GM23338 (cell line): ENCODE results near the gene INO80B. TPM values are rescaled to one million over a fixed set of nuclear protein-coding genes. Genes with fewer than 3 reads are reported as not detected.

Source experiments
- ATAC-seq: fragments of 200-7000 bp; cut with Tn5 transposase; 3 replicates; pipeline ENCODE4 v1.9.1; 2020
- DNase-seq: peaks from one replicate; pipeline ENCODE4 v3.0.0-alpha.2; 2015; ENCODE audit warnings: low spot score
- H2AFZ ChIP-seq: fragments of 200-600 bp; sonication (generic); 2 replicates; pipeline ENCODE4 v1.8.0; 2016; ENCODE audit warnings: antibody characterized with exemption, mild to moderate bottlenecking, moderate library complexity
- H3F3A ChIP-seq: fragments of 200-600 bp; sonication (generic); replicated peaks from 2 replicates; pipeline ENCODE4 v1.8.0; 2017; ENCODE audit warnings: antibody characterized with exemption, mixed run types, low read depth
- H3K27ac ChIP-seq: fragments of 200-600 bp; sonication (generic); 2 replicates; pipeline ENCODE4 v1.6.1; 2016; ENCODE audit warnings: low read depth
- H3K27me3 ChIP-seq: fragments of 200-600 bp; sonication (generic); 2 replicates; pipeline ENCODE4 v1.8.0; 2016; ENCODE audit warnings: mild to moderate bottlenecking, mixed run types, moderate library complexity; ENCODE audit not compliant: insufficient read depth
- H3K36me3 ChIP-seq: fragments of 200-600 bp; sonication (generic); 2 replicates; pipeline ENCODE4 v1.8.0; 2016; ENCODE audit warnings: mild to moderate bottlenecking; ENCODE audit not compliant: insufficient read depth
- H3K4me1 ChIP-seq: fragments of 200-600 bp; sonication (generic); 2 replicates; pipeline ENCODE4 v1.8.0; 2016; ENCODE audit warnings: mild to moderate bottlenecking, moderate library complexity; ENCODE audit not compliant: insufficient read depth
- H3K4me2 ChIP-seq: fragments of 200-600 bp; sonication (generic); 2 replicates; pipeline ENCODE4 v1.7.1; 2017; ENCODE audit warnings: mixed run types
- H3K4me3 ChIP-seq: fragments of 200-600 bp; sonication (generic); 2 replicates; pipeline ENCODE4 v1.6.1; 2016; ENCODE audit warnings: mixed run types
- H3K79me2 ChIP-seq: fragments of 200-600 bp; sonication (generic); replicated peaks from 2 replicates; pipeline ENCODE4 v1.8.0; 2017; ENCODE audit warnings: mild to moderate bottlenecking; ENCODE audit not compliant: insufficient read depth
- H3K9me2 ChIP-seq: fragments of 200-600 bp; sonication (generic); 2 replicates; pipeline ENCODE4 v1.8.0; 2017; ENCODE audit not compliant: insufficient read depth
- H4K20me1 ChIP-seq: fragments of 200-600 bp; sonication (generic); replicated peaks from 2 replicates; pipeline ENCODE4 v1.8.0; 2017; ENCODE audit warnings: mild to moderate bottlenecking; ENCODE audit not compliant: insufficient read depth
- H3K27ac Mint-ChIP-seq: 2 replicates; pipeline ENCODE4 v1.8.0; 2020; ENCODE audit warnings: inconsistent platforms, mild to moderate bottlenecking, moderate library complexity, mixed read lengths
- H3K27me3 Mint-ChIP-seq: 3 replicates; pipeline ENCODE4 v1.8.0; 2022; ENCODE audit warnings: low read depth, mild to moderate bottlenecking, moderate library complexity, mixed read lengths, inconsistent platforms; ENCODE audit not compliant: insufficient read depth, poor library complexity
- H3K36me3 Mint-ChIP-seq: 3 replicates; pipeline ENCODE4 v1.8.0; 2021; ENCODE audit warnings: low read depth, mild to moderate bottlenecking, inconsistent platforms, moderate library complexity, mixed read lengths
- H3K4me1 Mint-ChIP-seq: 3 replicates; pipeline ENCODE4 v1.8.0; 2020; ENCODE audit warnings: mild to moderate bottlenecking, inconsistent platforms, mixed read lengths
- H3K4me3 Mint-ChIP-seq: 3 replicates; pipeline ENCODE4 v1.8.0; 2021; ENCODE audit warnings: moderate library complexity, mild to moderate bottlenecking, inconsistent platforms, mixed read lengths
- H3K9me3 Mint-ChIP-seq: 3 replicates; pipeline ENCODE4 v1.8.0; 2020; ENCODE audit warnings: moderate library complexity, mild to moderate bottlenecking, inconsistent platforms, mixed read lengths
- EZH2 ChIP-seq: fragments of 200-600 bp; sonication (generic); IDR thresholded peaks from one replicate; pipeline ENCODE4 v1.8.0; 2017; ENCODE audit warnings: antibody characterized with exemption, mild to moderate bottlenecking, low read depth; ENCODE audit not compliant: unreplicated experiment
- EZH2phosphoT487 ChIP-seq: fragments of 200-600 bp; sonication (generic); IDR thresholded peaks from one replicate; pipeline ENCODE4 v1.8.1; 2018; ENCODE audit warnings: antibody characterized with exemption; ENCODE audit not compliant: unreplicated experiment
- NANOG ChIP-seq: IDR thresholded peaks from 2 replicates; pipeline ENCODE4 v1.6.1; 2016; ENCODE audit warnings: antibody characterized with exemption, borderline replicate concordance
- POLR2AphosphoS5 ChIP-seq: IDR thresholded peaks from 2 replicates; pipeline ENCODE4 v1.6.1; 2016; ENCODE audit warnings: antibody characterized with exemption, low read depth
- STAT1 ChIP-seq: IDR thresholded peaks from one replicate; pipeline ENCODE4 v1.6.1; 2016; ENCODE audit warnings: antibody characterized with exemption; ENCODE audit not compliant: unreplicated experiment
- ZNF114 ChIP-seq: fragments of 250-450 bp; sonication (Bioruptor Pico); IDR thresholded peaks from 2 replicates; pipeline ENCODE4 v1.5.0; 2020; ENCODE audit warnings: mild to moderate bottlenecking, moderate library complexity
- ZNF331 ChIP-seq: fragments of 250-450 bp; sonication (Bioruptor Pico); IDR thresholded peaks from 2 replicates; pipeline ENCODE4 v1.5.0; 2020; ENCODE audit warnings: low read depth, mild to moderate bottlenecking, moderate library complexity
- polyA plus RNA-seq: library from polyadenylated mRNA; unstranded; fragments of >200 nt; fragmentation: Nextera tagmentation; extraction: Ambion mirVana; gene quantifications from 2 replicates; pipeline ENCODE4 v1.2.1, GENCODE V29; 2016
- total RNA-seq: library from RNA; depleted of rRNA; stranded (reverse); fragments of >200 nt; shearing (Covaris generic); gene quantifications from 2 replicates; pipeline ENCODE4 v1.2.3, GENCODE V29; 2014
- TF ChIP-seq, protein P1 (sequence below): IDR thresholded peaks from 2 replicates; pipeline ENCODE4 v1.6.1; 2016; ENCODE audit warnings: antibody characterized with exemption
- TF ChIP-seq, protein P2 (sequence below): fragments of 250-450 bp; sonication (Bioruptor Pico); IDR thresholded peaks from 2 replicates; pipeline ENCODE4 v1.5.0; 2020; ENCODE audit warnings: mild to moderate bottlenecking, moderate library complexity
- TF ChIP-seq, protein P3 (sequence below), 2 experiments: fragments of 200-600 bp in 1 of 2; sonication (generic) in 1 of 2; conservative IDR thresholded peaks; 2 replicates each; pipeline versions ENCODE4 v1.5.1 to v1.6.1; 2016 to 2017; ENCODE audit warnings: antibody characterized with exemption in 2 of 2, low read depth in 2 of 2, mild to moderate bottlenecking in 2 of 2, moderate library complexity in 1 of 2

The INO80B gene
- total and polyA plus RNA-seq, 2 experiments from 2014 or later: 5.1 to 21.8 TPM

DNA sequence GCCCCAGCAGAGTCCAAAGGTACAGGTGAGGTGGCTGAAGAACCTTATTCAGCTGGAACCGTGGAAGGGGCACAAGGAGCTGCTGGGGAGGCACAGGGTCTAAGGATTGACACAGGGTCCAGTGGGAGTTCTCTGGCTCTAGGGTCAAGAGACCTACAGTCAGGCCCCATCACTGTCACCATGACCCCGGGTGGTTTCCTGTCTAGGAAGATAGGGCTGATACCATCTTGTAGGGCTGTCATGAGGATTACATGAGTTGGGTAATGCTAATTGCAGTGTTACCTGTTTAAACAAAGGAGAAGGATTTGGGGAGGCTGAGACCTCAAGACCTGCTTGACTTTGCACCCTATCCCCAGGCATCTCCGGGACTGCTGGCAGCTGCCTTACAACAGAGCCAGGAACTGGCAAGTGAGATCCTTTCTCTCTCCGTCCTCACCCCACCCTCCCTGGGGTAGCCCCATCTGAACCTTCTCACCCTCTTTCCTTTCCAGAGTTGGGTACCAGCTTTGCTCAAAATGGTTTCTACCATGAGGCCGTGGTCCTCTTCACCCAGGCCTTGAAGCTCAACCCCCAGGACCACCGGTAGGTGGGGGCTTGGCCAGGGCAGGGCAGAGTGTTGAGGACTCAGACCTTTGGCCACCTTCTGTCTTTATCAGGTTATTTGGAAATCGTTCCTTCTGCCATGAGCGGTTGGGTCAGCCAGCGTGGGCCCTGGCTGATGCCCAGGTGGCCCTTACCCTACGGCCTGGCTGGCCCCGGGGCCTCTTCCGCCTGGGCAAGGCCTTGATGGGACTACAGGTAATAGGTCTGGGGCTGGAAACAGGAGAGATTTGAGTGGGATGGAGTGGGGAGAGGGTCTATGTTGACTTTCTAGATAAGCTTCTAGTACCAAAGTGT, 37.0 kb downstream of the INO80B start:
- Mint-ChIP-seq H3K4me1 (no peaks in the 10 kb centered on the region; the same call in 2 of the 3 replicates), H3K27me3 (peaks cover 24% of the 10 kb centered on the region), H3K36me3 (peaks cover 44% of the 10 kb centered on the region), H3K27ac (no peak overlapping the region), H3K4me3 (no peak overlapping the region), H3K9me3 (no peaks in the 10 kb centered on the region; the same call in 2 of the 3 replicates)
- DNase-seq (no peak), ATAC-seq (no peak)
- Histone ChIP-seq H4K20me1 (no peaks in the 10 kb centered on the region; the same call in 1 of the 2 replicates), H3K27ac (no peak overlapping the region), H3K36me3 (0 out of 2 replicates have a peak, but pooled peaks cover 5% of the 10 kb centered on the region), H3K79me2 (no peaks in the 10 kb centered on the region), H3K27me3 (peaks cover 29% of the 10 kb centered on the region), H2AFZ (no peak overlapping the region), H3K4me3 (no peak overlapping the region), H3K4me1 (no peaks in the 10 kb centered on the region), H3K9me2 (no peaks in the 10 kb centered on the region), H3F3A (0 out of 2 replicates have a peak, but pooled peaks cover 7% of the 10 kb centered on the region), H3K4me2 (no peak overlapping the region)
- no peak for TF ChIP-seq ZNF331

DNA sequence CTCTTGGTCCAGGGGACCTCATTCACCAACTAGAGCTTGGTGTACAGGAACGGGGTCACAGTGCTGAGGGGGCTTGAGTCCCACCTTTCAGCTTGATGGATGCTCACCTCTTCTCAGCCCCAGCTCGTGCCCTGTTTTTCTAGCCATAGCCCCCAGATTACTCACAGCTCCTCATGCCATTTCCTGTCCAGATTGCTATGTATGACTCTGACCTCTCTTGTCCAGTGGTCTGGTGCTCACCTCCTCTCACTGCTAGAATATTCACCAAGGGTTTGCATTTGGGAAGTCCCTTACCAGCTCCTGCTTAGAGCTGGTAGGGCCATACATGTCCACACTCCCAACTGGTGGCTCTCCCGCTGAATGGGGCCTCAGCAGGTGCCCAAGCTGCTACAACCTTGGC, 38.7 kb downstream of the INO80B start:
- H3K9me3 Mint-ChIP-seq: no peaks in the 10 kb centered on the region; the same call in 2 of the 3 replicates
- no peak for ATAC-seq
- TF ChIP-seq EZH2 (no peak), EZH2phosphoT487 (no peak), NANOG (no peak), POLR2AphosphoS5 (no peak), STAT1 (no peak), ZNF331 (no peak), ZNF114 (CRISPR knock-in tag) (no peak)
- TF ChIP-seq, protein P1, sequence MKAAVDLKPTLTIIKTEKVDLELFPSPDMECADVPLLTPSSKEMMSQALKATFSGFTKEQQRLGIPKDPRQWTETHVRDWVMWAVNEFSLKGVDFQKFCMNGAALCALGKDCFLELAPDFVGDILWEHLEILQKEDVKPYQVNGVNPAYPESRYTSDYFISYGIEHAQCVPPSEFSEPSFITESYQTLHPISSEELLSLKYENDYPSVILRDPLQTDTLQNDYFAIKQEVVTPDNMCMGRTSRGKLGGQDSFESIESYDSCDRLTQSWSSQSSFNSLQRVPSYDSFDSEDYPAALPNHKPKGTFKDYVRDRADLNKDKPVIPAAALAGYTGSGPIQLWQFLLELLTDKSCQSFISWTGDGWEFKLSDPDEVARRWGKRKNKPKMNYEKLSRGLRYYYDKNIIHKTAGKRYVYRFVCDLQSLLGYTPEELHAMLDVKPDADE: no peak
- TF ChIP-seq, protein P2, sequence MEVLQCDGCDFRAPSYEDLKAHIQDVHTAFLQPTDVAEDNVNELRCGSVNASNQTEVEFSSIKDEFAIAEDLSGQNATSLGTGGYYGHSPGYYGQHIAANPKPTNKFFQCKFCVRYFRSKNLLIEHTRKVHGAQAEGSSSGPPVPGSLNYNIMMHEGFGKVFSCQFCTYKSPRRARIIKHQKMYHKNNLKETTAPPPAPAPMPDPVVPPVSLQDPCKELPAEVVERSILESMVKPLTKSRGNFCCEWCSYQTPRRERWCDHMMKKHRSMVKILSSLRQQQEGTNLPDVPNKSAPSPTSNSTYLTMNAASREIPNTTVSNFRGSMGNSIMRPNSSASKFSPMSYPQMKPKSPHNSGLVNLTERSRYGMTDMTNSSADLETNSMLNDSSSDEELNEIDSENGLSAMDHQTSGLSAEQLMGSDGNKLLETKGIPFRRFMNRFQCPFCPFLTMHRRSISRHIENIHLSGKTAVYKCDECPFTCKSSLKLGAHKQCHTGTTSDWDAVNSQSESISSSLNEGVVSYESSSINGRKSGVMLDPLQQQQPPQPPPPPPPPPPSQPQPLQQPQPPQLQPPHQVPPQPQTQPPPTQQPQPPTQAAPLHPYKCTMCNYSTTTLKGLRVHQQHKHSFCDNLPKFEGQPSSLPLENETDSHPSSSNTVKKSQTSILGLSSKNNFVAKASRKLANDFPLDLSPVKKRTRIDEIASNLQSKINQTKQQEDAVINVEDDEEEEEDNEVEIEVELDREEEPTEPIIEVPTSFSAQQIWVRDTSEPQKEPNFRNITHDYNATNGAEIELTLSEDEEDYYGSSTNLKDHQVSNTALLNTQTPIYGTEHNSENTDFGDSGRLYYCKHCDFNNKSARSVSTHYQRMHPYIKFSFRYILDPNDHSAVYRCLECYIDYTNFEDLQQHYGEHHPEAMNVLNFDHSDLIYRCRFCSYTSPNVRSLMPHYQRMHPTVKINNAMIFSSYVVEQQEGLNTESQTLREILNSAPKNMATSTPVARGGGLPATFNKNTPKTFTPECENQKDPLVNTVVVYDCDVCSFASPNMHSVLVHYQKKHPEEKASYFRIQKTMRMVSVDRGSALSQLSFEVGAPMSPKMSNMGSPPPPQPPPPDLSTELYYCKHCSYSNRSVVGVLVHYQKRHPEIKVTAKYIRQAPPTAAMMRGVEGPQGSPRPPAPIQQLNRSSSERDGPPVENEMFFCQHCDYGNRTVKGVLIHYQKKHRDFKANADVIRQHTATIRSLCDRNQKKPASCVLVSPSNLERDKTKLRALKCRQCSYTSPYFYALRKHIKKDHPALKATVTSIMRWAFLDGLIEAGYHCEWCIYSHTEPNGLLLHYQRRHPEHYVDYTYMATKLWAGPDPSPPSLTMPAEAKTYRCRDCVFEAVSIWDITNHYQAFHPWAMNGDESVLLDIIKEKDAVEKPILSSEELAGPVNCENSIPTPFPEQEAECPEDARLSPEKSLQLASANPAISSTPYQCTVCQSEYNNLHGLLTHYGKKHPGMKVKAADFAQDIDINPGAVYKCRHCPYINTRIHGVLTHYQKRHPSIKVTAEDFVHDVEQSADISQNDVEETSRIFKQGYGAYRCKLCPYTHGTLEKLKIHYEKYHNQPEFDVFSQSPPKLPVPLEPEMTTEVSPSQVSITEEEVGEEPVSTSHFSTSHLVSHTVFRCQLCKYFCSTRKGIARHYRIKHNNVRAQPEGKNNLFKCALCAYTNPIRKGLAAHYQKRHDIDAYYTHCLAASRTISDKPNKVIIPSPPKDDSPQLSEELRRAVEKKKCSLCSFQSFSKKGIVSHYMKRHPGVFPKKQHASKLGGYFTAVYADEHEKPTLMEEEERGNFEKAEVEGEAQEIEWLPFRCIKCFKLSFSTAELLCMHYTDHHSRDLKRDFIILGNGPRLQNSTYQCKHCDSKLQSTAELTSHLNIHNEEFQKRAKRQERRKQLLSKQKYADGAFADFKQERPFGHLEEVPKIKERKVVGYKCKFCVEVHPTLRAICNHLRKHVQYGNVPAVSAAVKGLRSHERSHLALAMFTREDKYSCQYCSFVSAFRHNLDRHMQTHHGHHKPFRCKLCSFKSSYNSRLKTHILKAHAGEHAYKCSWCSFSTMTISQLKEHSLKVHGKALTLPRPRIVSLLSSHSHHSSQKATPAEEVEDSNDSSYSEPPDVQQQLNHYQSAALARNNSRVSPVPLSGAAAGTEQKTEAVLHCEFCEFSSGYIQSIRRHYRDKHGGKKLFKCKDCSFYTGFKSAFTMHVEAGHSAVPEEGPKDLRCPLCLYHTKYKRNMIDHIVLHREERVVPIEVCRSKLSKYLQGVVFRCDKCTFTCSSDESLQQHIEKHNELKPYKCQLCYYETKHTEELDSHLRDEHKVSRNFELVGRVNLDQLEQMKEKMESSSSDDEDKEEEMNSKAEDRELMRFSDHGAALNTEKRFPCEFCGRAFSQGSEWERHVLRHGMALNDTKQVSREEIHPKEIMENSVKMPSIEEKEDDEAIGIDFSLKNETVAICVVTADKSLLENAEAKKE (CRISPR knock-in tag): no peak
- TF ChIP-seq, protein P3, sequence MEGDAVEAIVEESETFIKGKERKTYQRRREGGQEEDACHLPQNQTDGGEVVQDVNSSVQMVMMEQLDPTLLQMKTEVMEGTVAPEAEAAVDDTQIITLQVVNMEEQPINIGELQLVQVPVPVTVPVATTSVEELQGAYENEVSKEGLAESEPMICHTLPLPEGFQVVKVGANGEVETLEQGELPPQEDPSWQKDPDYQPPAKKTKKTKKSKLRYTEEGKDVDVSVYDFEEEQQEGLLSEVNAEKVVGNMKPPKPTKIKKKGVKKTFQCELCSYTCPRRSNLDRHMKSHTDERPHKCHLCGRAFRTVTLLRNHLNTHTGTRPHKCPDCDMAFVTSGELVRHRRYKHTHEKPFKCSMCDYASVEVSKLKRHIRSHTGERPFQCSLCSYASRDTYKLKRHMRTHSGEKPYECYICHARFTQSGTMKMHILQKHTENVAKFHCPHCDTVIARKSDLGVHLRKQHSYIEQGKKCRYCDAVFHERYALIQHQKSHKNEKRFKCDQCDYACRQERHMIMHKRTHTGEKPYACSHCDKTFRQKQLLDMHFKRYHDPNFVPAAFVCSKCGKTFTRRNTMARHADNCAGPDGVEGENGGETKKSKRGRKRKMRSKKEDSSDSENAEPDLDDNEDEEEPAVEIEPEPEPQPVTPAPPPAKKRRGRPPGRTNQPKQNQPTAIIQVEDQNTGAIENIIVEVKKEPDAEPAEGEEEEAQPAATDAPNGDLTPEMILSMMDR (conservative IDR thresholded peaks at IDR 0.05; ENCODE audit: low read depth in 2 of 2): no peak

More for the DNA sequence above, 38.7 kb downstream of the INO80B start:
- peaks cover 11% of the 10 kb centered on the region for H3K4me1 Mint-ChIP-seq
- H3K27me3 ChIP-seq: peaks cover 46% of the 10 kb centered on the region
- no peak overlapping the region for H3K27ac ChIP-seq
- no peaks in the 10 kb centered on the region; the same call in 1 of the 2 replicates for H4K20me1 ChIP-seq
- H3K79me2 ChIP-seq: no peaks in the 10 kb centered on the region
- DNase-seq: no peak
- no peak overlapping the region for H3K4me3 Mint-ChIP-seq
- no peak overlapping the region for H3K27ac Mint-ChIP-seq
- H3K9me2 ChIP-seq: no peaks in the 10 kb centered on the region
- 0 out of 2 replicates have a peak, but pooled peaks cover 14% of the 10 kb centered on the region for H3F3A ChIP-seq
- peaks cover 43% of the 10 kb centered on the region for H3K36me3 Mint-ChIP-seq
- peaks cover 10% of the 10 kb centered on the region; the same call in 1 of the 2 replicates for H3K4me1 ChIP-seq
- H3K27me3 Mint-ChIP-seq: peaks cover 41% of the 10 kb centered on the region
- H3K4me3 ChIP-seq: no peak overlapping the region
- 0 out of 2 replicates have a peak, but pooled peaks cover 5% of the 10 kb centered on the region for H3K36me3 ChIP-seq
- no peak overlapping the region for H3K4me2 ChIP-seq
- H2AFZ ChIP-seq: no peak overlapping the region
